Activated naive CD4-positive, alpha-beta T cell treated with anti-CD3 and anti-CD28 coated beads, Interleukin-2, amount 10 ng/mL, durations not matched to agents 7 days and 5 days (primary cell): ENCODE measurements around the gene C1orf122.

Experiments used
- CTCF ChIA-PET: fragments of 350-600 bp; sonication (Branson Sonifier 250); formaldehyde crosslinking; loops from one replicate; lab custom pipeline; 2021; ENCODE audit warnings: antibody characterized with exemption; lab: Charles Lee
- DNase-seq: peaks from one replicate; pipeline ENCODE4 v3.0.0-alpha.2; 2020
- H3K27ac Mint-ChIP-seq: one replicate; pipeline ENCODE4 v1.8.0; 2021; ENCODE audit warnings: mild to moderate bottlenecking, moderate library complexity, mixed read lengths
- H3K27me3 Mint-ChIP-seq: one replicate; pipeline ENCODE4 v1.8.0; 2021; ENCODE audit warnings: mild to moderate bottlenecking, mixed read lengths
- H3K36me3 Mint-ChIP-seq: one replicate; pipeline ENCODE4 v1.8.0; 2021; ENCODE audit warnings: mixed read lengths
- H3K4me1 Mint-ChIP-seq: one replicate; pipeline ENCODE4 v1.8.0; 2021; ENCODE audit warnings: mixed read lengths
- H3K4me3 Mint-ChIP-seq: one replicate; pipeline ENCODE4 v1.8.0; 2021; ENCODE audit warnings: mild to moderate bottlenecking, moderate library complexity, mixed read lengths
- H3K9me3 Mint-ChIP-seq: one replicate; pipeline ENCODE4 v1.8.0; 2021; ENCODE audit warnings: mixed read lengths

The C1orf122 gene

DNA sequence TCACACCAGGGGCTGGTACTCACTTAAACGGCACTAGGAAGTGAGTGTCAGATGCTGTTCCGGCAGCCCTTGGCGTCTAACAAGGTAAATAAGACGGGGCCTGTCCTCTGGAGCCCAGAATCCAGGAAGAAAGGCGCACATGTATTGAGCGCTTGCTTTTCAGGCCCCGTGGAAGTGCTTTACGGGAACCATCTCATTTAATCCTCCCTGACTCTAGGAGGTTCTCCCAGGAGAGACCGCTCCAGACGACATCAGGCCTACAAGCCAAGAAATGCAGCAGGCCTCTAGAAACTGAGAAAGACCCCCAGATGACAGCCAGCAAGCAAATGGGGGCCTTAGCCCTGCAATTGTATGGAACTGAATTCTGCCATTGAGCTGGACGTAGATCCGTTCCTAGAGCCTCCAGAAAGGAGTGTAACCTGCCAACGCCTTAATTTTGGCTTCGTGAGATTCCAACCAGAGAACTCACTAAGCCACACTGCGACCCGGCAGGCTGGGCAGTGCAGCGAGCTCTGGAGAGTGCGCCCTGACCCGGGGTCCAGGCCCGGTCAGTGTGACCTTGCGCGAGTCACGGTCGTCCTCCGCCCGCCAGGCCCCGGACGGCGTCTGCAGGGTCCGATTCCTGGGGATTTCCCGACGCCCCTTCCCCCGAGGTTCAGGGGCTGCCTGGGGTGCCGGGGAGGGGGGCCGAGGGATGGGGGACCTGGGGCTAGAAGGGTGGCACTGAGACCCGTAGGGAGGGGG is 14.5 kb upstream of the C1orf122 start:
- Mint-ChIP-seq H3K27me3 (peaks cover 69% of the 10 kb centered on the region), H3K4me1 (peaks cover 16% of the 10 kb centered on the region), H3K27ac (no peak overlapping the region), H3K36me3 (no peaks in the 10 kb centered on the region), H3K9me3 (no peaks in the 10 kb centered on the region), H3K4me3 (peak overlapping the region; percentile 26)
- CTCF ChIA-PET = no interaction called here
- no peak for DNase-seq

- peaks cover 16% of the 10 kb centered on the region for H3K4me1 Mint-ChIP-seq
- CTCF ChIA-PET = no interaction called here
- H3K36me3 Mint-ChIP-seq = no peaks in the 10 kb centered on the region
- peaks cover 65% of the 10 kb centered on the region for H3K27me3 Mint-ChIP-seq
- H3K9me3 Mint-ChIP-seq = no peaks in the 10 kb centered on the region
- peak within 1 kb of the TSS; percentile 65 for H3K4me3 Mint-ChIP-seq
- no peak within 1 kb of the TSS for H3K27ac Mint-ChIP-seq
- DNase-seq = peak; percentile 47
Measured at GRCh38 chr1:37793773-37794371, 13.7 kb upstream of the C1orf122 start, which contains the start of gene MANEAL. Gene MANEAL (plus strand): TSS chr1:37793847. CDS start chr1:37794183, 336 bp downstream.

- Mint-ChIP-seq H3K27ac (no peak overlapping the region), H3K27me3 (peaks cover 62% of the 10 kb centered on the region), H3K4me3 (peak overlapping the region; percentile 65), H3K36me3 (peaks cover 3% of the 10 kb centered on the region), H3K9me3 (no peaks in the 10 kb centered on the region), H3K4me1 (peaks cover 16% of the 10 kb centered on the region)
- CTCF ChIA-PET = interaction anchor here (0.7 kb wide), 1 partner anchor 33 kb away, joined by 3 read pairs; no protein-coding TSS in a partner anchor
- DNase-seq = no peak
Measured at GRCh38 chr1:37794372-37795339, 12.9 kb upstream of the C1orf122 start.

DNA sequence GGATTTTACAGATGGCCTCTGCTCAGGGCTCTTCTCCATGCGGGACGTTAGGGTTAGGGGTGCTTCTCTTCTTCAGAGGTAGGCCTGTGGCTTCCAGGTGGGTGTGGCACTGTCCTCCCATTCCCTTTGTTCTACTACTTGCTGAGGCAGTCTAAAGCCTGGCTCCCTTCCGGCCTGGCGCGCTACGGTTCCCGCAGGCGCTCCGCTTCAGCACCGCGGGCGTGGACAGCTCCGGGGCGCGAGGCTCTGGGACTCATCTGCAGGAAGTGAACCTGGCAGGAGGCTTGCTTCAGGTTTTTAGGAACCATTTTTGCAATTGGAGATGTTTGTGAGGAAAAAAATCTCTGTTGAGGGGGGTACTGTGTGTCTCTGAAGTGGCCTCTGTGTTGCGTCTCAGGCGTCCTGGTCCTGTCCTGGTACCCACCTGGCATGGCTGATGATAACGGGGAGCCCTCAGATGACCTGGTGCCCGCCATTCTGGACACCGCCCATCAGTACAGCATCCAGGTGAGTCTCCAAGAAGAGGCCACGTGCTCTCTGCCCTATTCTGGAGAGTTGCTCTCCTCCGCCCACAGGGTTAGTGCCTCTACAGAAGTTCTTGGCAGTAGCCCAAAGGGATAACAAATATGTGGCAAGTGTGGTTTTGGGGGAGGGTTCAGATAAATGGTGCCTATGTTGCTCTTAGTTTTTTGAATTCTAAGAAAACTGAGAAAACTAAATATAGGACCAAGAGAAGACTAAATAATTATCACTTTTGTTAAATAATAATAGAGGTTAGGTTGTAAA is 12.1 kb upstream of the C1orf122 start:
- H3K27ac Mint-ChIP-seq = no peak overlapping the region
- peak; percentile 72 for DNase-seq
- H3K9me3 Mint-ChIP-seq = no peaks in the 10 kb centered on the region
- CTCF ChIA-PET = interaction anchor here (0.7 kb wide), 1 partner anchor 32 kb away, joined by 3 read pairs; no protein-coding TSS in a partner anchor
- H3K4me3 Mint-ChIP-seq = peak overlapping the region; percentile 65
- peaks cover 16% of the 10 kb centered on the region for H3K4me1 Mint-ChIP-seq
- peaks cover 6% of the 10 kb centered on the region for H3K36me3 Mint-ChIP-seq
- peaks cover 55% of the 10 kb centered on the region for H3K27me3 Mint-ChIP-seq

DNA sequence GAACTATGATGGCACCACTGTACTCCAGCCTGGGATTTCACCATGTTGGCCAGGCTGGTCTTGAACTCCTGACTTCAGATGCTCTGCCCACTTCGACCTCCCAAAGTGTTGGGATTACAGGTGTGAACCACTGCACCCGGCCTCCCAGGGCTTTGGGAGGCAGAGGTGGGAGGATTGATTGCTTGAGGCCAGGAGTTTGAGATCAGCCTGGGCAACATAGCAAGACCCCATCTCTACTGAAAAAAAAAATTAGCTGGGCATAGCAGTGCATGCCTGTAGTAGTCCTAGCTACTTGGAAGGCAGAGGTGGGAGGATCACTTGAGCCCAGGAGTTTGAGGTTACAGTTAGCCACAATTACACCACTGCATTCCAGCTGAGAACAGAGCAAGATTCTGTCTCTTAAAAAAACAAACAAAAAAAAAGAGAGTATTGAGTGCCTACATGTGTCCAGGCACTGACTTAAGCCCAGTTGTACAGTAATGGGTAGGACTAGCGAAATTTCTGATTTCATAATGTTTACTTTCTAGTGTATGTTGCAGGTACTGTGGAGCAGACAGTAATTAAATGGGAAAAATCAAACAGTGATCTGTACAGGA is 9.7 kb upstream of the C1orf122 start:
- Mint-ChIP-seq H3K4me1 (peaks cover 16% of the 10 kb centered on the region), H3K9me3 (no peaks in the 10 kb centered on the region), H3K27me3 (peaks cover 32% of the 10 kb centered on the region), H3K36me3 (peaks cover 16% of the 10 kb centered on the region), H3K4me3 (no peak overlapping the region), H3K27ac (no peak overlapping the region)
- CTCF ChIA-PET = interaction anchor here (1.0 kb wide), 1 partner anchor 12 kb away, joined by 3 read pairs; no protein-coding TSS in a partner anchor
- DNase-seq = no peak

DNA sequence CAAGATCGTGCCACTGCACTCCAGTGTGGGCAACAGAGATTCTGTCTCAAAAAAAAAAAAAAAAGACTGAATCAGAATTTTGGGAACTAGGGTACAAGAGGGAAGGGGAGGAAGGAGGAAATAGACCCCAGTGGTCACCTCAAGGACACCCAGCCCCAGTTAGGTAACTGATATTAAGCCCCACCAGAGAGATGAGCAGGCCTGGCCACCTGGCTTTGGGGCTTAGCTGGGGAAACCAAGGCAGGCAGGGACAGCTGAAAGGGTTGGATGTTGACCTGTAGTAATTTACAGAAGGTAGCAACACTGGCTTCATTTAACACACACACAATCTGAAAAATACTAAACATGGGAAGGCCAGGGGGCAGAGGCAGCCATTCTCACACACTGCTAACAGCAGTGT is 5.2 kb upstream of the C1orf122 start:
- DNase-seq = no peak
- Mint-ChIP-seq H3K4me1 (peaks cover 16% of the 10 kb centered on the region), H3K27ac (no peak overlapping the region), H3K4me3 (no peak overlapping the region), H3K9me3 (no peaks in the 10 kb centered on the region), H3K36me3 (peaks cover 48% of the 10 kb centered on the region), H3K27me3 (no peaks in the 10 kb centered on the region)
- CTCF ChIA-PET = no interaction called here

GRCh38 chr1:37807220-37807554 is 403 bp upstream of the C1orf122 start:
- Mint-ChIP-seq H3K4me1 (peaks cover 34% of the 10 kb centered on the region), H3K27ac (peak overlapping the region; percentile 83), H3K36me3 (peaks cover 45% of the 10 kb centered on the region), H3K4me3 (peak overlapping the region; percentile 83), H3K27me3 (no peaks in the 10 kb centered on the region), H3K9me3 (no peaks in the 10 kb centered on the region)
- DNase-seq = no peak
- CTCF ChIA-PET = interaction anchor here (0.6 to 3.2 kb wide), 2 partner anchors 53 to 1598 kb away, joined by 4 to 18 read pairs; partner anchors contain the start of gene MTF1

GRCh38 chr1:37808369-37809319 is 1.1 kb downstream of the C1orf122 start:
- peaks cover 34% of the 10 kb centered on the region for H3K4me1 Mint-ChIP-seq
- no peaks in the 10 kb centered on the region for H3K27me3 Mint-ChIP-seq
- H3K9me3 Mint-ChIP-seq = no peaks in the 10 kb centered on the region
- H3K27ac Mint-ChIP-seq = peak overlapping the region; percentile 96
- peak overlapping the region; percentile 97 for H3K4me3 Mint-ChIP-seq
- CTCF ChIA-PET = interaction anchor here (0.6 to 3.2 kb wide), 3 partner anchors 52 to 334 kb away, joined by 3 to 18 read pairs (median 4); partner anchors contain the start of genes MTF1 and ZC3H12A
- peaks cover 35% of the 10 kb centered on the region for H3K36me3 Mint-ChIP-seq
- no peak for DNase-seq

- CTCF ChIA-PET = no interaction called here
- no peaks in the 10 kb centered on the region for H3K9me3 Mint-ChIP-seq
- no peak for DNase-seq
- H3K27me3 Mint-ChIP-seq = no peaks in the 10 kb centered on the region
- peaks cover 30% of the 10 kb centered on the region for H3K36me3 Mint-ChIP-seq
- H3K27ac Mint-ChIP-seq = no peak overlapping the region
- peak overlapping the region; percentile 31 for H3K4me3 Mint-ChIP-seq
- peaks cover 34% of the 10 kb centered on the region for H3K4me1 Mint-ChIP-seq
Measured at GRCh38 chr1:37809942-37810341, 2.4 kb downstream of the C1orf122 start.

GRCh38 chr1:37811027-37811655 is 3.6 kb downstream of the C1orf122 start:
- H3K4me1 Mint-ChIP-seq = peaks cover 27% of the 10 kb centered on the region
- no peak overlapping the region for H3K4me3 Mint-ChIP-seq
- CTCF ChIA-PET = interaction anchor here (1.6 to 2.4 kb wide), 3 partner anchors 10 to 48 kb away, joined by 5 to 14 read pairs (median 5); partner anchors contain the start of gene MTF1
- DNase-seq = peak; percentile 74
- peaks cover 20% of the 10 kb centered on the region for H3K36me3 Mint-ChIP-seq
- no peaks in the 10 kb centered on the region for H3K27me3 Mint-ChIP-seq
- H3K9me3 Mint-ChIP-seq = no peaks in the 10 kb centered on the region
- no peak overlapping the region for H3K27ac Mint-ChIP-seq

- Mint-ChIP-seq H3K36me3 (peaks cover 16% of the 10 kb centered on the region), H3K4me1 (peaks cover 17% of the 10 kb centered on the region), H3K9me3 (no peaks in the 10 kb centered on the region), H3K27me3 (no peaks in the 10 kb centered on the region), H3K4me3 (no peak overlapping the region), H3K27ac (no peak overlapping the region)
- DNase-seq = no peak
- CTCF ChIA-PET = no interaction called here
Measured at GRCh38 chr1:37813529-37814145, 6.0 kb downstream of the C1orf122 start.
